GM21515 (cell line): ENCODE data around the gene DEFB112.

Experiments used
- ATAC-seq: cut with Tn5 transposase; IDR thresholded peaks from one replicate; pipeline ENCODE4 v1.9.1; 2021; ENCODE audit not compliant: unreplicated experiment

Gene DEFB112

GRCh38 chr6:50003139-50003538, 46.6 kb downstream of the DEFB112 start:
- no peak for ATAC-seq

DNA sequence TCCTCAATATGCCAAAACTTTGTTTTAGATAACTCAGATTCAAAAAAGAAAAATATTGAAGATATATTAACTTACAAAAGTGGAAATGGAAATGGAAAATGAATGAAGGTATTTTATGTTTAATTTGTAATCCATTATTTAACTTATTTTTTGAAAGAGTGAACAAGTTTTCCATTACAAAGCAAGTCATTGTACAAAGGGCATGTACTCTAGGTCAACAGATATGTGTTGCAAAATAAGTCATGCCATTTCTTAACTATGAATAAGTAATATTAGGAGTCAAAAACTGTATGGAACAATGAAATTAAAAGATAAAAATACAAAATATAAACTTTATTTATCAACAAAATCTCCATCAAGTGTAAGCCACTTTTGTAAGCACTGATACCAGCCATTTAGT, 54.5 kb downstream of the DEFB112 start:
- no peak for ATAC-seq
